ENCODE measurements around the gene SYT13. TPM values are rescaled to one million over a fixed set of nuclear protein-coding genes. Genes with fewer than 3 reads are reported as not detected.

The SYT13 gene
- total RNA-seq, 1 experiment from 2014 or later, result 0.19 TPM

GRCh38 chr11:45247433-45247832 lies 38.7 kb downstream of the SYT13 start:
- no peak for DNase-seq (ENCODE audit: low spot score)

GRCh38 chr11:45246241-45246640 lies 39.9 kb downstream of the SYT13 start:
- DNase-seq (ENCODE audit: low spot score), result no peak

GRCh38 chr11:45245218-45246045 lies 40.7 kb downstream of the SYT13 start:
- DNase-seq (ENCODE audit: low spot score), result no peak

- no peak for DNase-seq (ENCODE audit: low spot score)
Measured at GRCh38 chr11:45243967-45244366, 42.2 kb downstream of the SYT13 start.

GRCh38 chr11:45239733-45240132 lies 46.4 kb downstream of the SYT13 start:
- no peak for DNase-seq (ENCODE audit: low spot score)

- peak; percentile 77 for DNase-seq (ENCODE audit: low spot score)
Measured at GRCh38 chr11:45238724-45239123, 47.4 kb downstream of the SYT13 start.

GRCh38 chr11:45237711-45238315 lies 48.3 kb downstream of the SYT13 start:
- no peak for DNase-seq (ENCODE audit: low spot score)

- no peak for DNase-seq (ENCODE audit: low spot score)
Measured at GRCh38 chr11:45234306-45235006, 51.7 kb downstream of the SYT13 start.

- DNase-seq (ENCODE audit: low spot score), result no peak
Measured at GRCh38 chr11:45233804-45234170, 52.4 kb downstream of the SYT13 start.

- DNase-seq (ENCODE audit: low spot score), result peak; percentile 68
Measured at GRCh38 chr11:45233121-45233803, 52.9 kb downstream of the SYT13 start.

GRCh38 chr11:45232341-45233080 lies 53.6 kb downstream of the SYT13 start:
- DNase-seq (ENCODE audit: low spot score), result no peak

- DNase-seq (ENCODE audit: low spot score), result no peak
Measured at GRCh38 chr11:45229401-45230020, 56.6 kb downstream of the SYT13 start.

- DNase-seq (ENCODE audit: low spot score), result no peak
Measured at GRCh38 chr11:45227836-45228235, 58.3 kb downstream of the SYT13 start.

GRCh38 chr11:45226901-45227300 lies 59.2 kb downstream of the SYT13 start:
- DNase-seq (ENCODE audit: low spot score), result no peak

GRCh38 chr11:45225961-45226871 lies 59.9 kb downstream of the SYT13 start:
- no peak for DNase-seq (ENCODE audit: low spot score)

GRCh38 chr11:45225277-45225676 lies 60.9 kb downstream of the SYT13 start:
- DNase-seq (ENCODE audit: low spot score), result no peak

GRCh38 chr11:45224766-45225165 lies 61.4 kb downstream of the SYT13 start:
- DNase-seq (ENCODE audit: low spot score), result no peak

- no peak for DNase-seq (ENCODE audit: low spot score)
Measured at GRCh38 chr11:45223496-45223895, 62.6 kb downstream of the SYT13 start.

- no peak for DNase-seq (ENCODE audit: low spot score)
Measured at GRCh38 chr11:45219411-45219810, 66.7 kb downstream of the SYT13 start.

- no peak for DNase-seq (ENCODE audit: low spot score)
Measured at GRCh38 chr11:45218705-45219104, 67.4 kb downstream of the SYT13 start.
